Hematopoietic multipotent progenitor cell treated with erythropoietin and hydrocortisone succinate and interleukin-3 and kit ligand, for 15 days (in vitro differentiated cells): ENCODE results near the gene TACC3.

ENCODE experiments used
- DNase-seq: peaks from one replicate; pipeline ENCODE4 v3.0.0-alpha.2; 2015; ENCODE audit warnings: low spot score

TACC3 gene

GRCh38 chr4:1793940-1794808 lies 72.9 kb downstream of the TACC3 start:
- DNase-seq: no peak
